Astrocyte (in vitro differentiated cells and primary cell): ENCODE measurements around the gene CSK. TPM values are rescaled to one million over a fixed set of nuclear protein-coding genes. Genes with fewer than 3 reads are reported as not detected.

Source experiments
- DNase-seq: peaks from one replicate; pipeline ENCODE4 v3.0.0-alpha.2; 2010; ENCODE audit warnings: low read depth
- FAIRE-seq: peaks from 2 replicates; lab custom pipeline; 2011; peaks lifted over from hg19 to GRCh38; lab: Jason Lieb, UNC
- H2AFZ ChIP-seq: 2 replicates; pipeline ENCODE4 v1.6.0; 2012; ENCODE audit warnings: low read depth, low read length, inconsistent platforms
- H3K27ac ChIP-seq: 2 replicates; pipeline ENCODE4 v1.5.1; 2011; ENCODE audit warnings: low read depth, low read length, inconsistent platforms
- H3K27me3 ChIP-seq: 2 replicates; pipeline ENCODE4 v1.6.0; 2011; ENCODE audit warnings: low read length, inconsistent platforms; ENCODE audit not compliant: insufficient read depth
- H3K36me3 ChIP-seq: 2 replicates; pipeline ENCODE4 v1.5.1; 2011; ENCODE audit warnings: low read length, inconsistent platforms; ENCODE audit not compliant: insufficient read depth
- H3K4me1 ChIP-seq: 2 replicates; pipeline ENCODE4 v1.5.1; 2011; ENCODE audit warnings: low read length, inconsistent platforms; ENCODE audit not compliant: insufficient read depth
- H3K4me2 ChIP-seq: 2 replicates; pipeline ENCODE4 v1.6.0; 2012; ENCODE audit warnings: low read length, inconsistent platforms
- H3K4me3 ChIP-seq: 2 replicates; pipeline ENCODE4 v1.5.1; 2011; ENCODE audit warnings: low read depth, mild to moderate bottlenecking, low read length, inconsistent platforms; ENCODE audit not compliant: insufficient read depth
- H3K79me2 ChIP-seq: 2 replicates; pipeline ENCODE4 v1.6.0; 2012; ENCODE audit warnings: mild to moderate bottlenecking, low read length, inconsistent platforms; ENCODE audit not compliant: insufficient read depth
- H3K9ac ChIP-seq: 2 replicates; pipeline ENCODE4 v1.6.0; 2012; ENCODE audit warnings: mild to moderate bottlenecking, low read length, inconsistent platforms
- H3K9me3 ChIP-seq: 2 replicates; pipeline ENCODE4 v1.5.1; 2012; ENCODE audit warnings: low read depth, mild to moderate bottlenecking, low read length, inconsistent platforms; ENCODE audit not compliant: insufficient read depth
- H4K20me1 ChIP-seq: 2 replicates; pipeline ENCODE4 v1.6.0; 2012; ENCODE audit warnings: low read length, inconsistent platforms; ENCODE audit not compliant: insufficient read depth
- H3K27ac Mint-ChIP-seq: one replicate; pipeline ENCODE4 v1.8.0; 2021; ENCODE audit warnings: mild to moderate bottlenecking, mixed read lengths; ENCODE audit not compliant: unreplicated experiment
- H3K27me3 Mint-ChIP-seq: one replicate; pipeline ENCODE4 v1.8.0; 2021; ENCODE audit warnings: low read depth, mixed read lengths; ENCODE audit not compliant: unreplicated experiment
- H3K36me3 Mint-ChIP-seq: one replicate; pipeline ENCODE4 v1.8.0; 2021; ENCODE audit warnings: low read depth, mixed read lengths; ENCODE audit not compliant: unreplicated experiment
- H3K4me1 Mint-ChIP-seq: one replicate; pipeline ENCODE4 v1.8.0; 2021; ENCODE audit warnings: low read depth, mixed read lengths; ENCODE audit not compliant: unreplicated experiment
- H3K4me3 Mint-ChIP-seq: one replicate; pipeline ENCODE4 v1.8.0; 2021; ENCODE audit warnings: mild to moderate bottlenecking, moderate library complexity, mixed read lengths; ENCODE audit not compliant: unreplicated experiment
- H3K9me3 Mint-ChIP-seq: one replicate; pipeline ENCODE4 v1.8.0; 2021; ENCODE audit warnings: mild to moderate bottlenecking, mixed read lengths; ENCODE audit not compliant: unreplicated experiment
- EZH2 ChIP-seq: IDR thresholded peaks from 2 replicates; pipeline ENCODE4 v1.6.1; 2012; ENCODE audit warnings: mild to moderate bottlenecking, low read length, inconsistent platforms; ENCODE audit not compliant: insufficient read depth
- total RNA-seq: library from RNA; stranded (reverse); gene quantifications from 2 replicates; pipeline ENCODE4 v1.2.1, GENCODE V29; 2021
- TF ChIP-seq, protein P1 (sequence below): IDR thresholded peaks from 2 replicates; pipeline ENCODE4 v1.5.1; 2011; ENCODE audit warnings: low read depth, mild to moderate bottlenecking, inconsistent platforms, low read length, moderate library complexity; ENCODE audit not compliant: insufficient read depth

The CSK gene
- total RNA-seq, 1 donor from 2014 or later: 49.8 TPM

DNA sequence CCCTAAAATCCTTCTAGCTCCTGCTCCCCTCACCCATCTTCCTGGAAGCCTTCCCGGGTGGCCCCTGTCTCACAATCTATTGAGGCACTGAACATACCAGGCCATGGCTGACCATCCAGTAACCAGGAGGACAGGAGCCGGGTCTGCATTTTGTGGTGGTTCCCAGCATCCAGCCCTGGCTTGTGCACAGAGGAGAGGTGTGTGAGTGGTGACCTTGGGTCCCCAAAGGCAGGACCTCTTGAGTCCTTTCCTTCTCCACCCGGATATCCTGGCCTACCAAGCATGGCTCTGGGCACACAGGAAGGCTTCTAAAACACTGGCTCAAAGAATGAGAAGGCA lies 7.8 kb downstream of the CSK start:
- H3K27ac Mint-ChIP-seq: peak overlapping the region; percentile 26
- TF ChIP-seq, protein P1, sequence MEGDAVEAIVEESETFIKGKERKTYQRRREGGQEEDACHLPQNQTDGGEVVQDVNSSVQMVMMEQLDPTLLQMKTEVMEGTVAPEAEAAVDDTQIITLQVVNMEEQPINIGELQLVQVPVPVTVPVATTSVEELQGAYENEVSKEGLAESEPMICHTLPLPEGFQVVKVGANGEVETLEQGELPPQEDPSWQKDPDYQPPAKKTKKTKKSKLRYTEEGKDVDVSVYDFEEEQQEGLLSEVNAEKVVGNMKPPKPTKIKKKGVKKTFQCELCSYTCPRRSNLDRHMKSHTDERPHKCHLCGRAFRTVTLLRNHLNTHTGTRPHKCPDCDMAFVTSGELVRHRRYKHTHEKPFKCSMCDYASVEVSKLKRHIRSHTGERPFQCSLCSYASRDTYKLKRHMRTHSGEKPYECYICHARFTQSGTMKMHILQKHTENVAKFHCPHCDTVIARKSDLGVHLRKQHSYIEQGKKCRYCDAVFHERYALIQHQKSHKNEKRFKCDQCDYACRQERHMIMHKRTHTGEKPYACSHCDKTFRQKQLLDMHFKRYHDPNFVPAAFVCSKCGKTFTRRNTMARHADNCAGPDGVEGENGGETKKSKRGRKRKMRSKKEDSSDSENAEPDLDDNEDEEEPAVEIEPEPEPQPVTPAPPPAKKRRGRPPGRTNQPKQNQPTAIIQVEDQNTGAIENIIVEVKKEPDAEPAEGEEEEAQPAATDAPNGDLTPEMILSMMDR: no peak
- peak overlapping the region; percentile 85 for H3K27ac ChIP-seq

DNA sequence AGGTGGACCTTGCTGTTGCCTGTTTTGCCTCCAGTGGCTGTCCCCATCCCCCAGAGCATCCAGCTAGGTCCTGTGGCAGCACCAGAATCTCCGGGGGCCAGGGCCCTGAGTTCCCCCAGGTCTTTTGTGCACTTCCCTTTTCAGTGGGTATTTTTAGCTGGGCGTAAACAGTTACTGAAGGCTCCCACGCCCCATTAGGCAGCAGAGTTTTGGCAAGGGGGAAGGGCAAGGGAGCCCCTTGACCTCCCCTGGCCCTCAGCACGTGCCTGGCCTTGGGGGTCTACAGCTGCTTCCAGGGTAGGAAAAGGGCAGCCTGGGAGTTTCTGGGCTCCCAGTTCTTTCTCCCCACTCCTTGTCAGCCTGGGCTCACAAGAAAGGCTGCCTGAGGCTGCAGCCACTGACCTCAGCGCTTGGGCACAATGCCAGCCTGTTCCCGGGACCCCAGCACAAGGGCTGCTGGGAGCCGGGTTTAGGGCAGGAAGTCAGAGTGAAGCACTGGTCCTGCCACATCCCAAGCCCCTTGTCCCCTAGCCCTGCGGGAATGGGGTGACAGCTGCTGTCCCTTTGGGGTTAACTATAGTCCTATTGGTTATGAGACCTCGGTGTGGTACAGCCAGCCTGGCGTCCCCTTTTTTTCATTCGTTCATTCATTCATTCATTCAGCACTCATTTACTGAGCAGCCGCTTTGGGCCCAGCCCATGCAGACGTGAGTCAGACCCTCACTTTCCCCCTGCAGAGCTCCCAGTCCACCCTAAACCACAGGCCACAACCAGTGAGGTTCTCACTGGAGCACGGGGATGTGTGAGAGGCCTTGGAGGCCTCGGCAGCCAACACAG lies 8.4 kb downstream of the CSK start:
- Histone ChIP-seq H3K36me3 (no peaks in the 10 kb centered on the region), H3K27ac (peak overlapping the region; percentile 85), H3K4me1 (peaks cover 69% of the 10 kb centered on the region), H3K4me2 (peak overlapping the region; percentile 71), H3K79me2 (peaks cover 94% of the 10 kb centered on the region), H3K4me3 (no peak overlapping the region), H2AFZ (peak overlapping the region; percentile 32), H3K27me3 (no peaks in the 10 kb centered on the region), H4K20me1 (peaks cover 94% of the 10 kb centered on the region), H3K9ac (peak overlapping the region; percentile 76), H3K9me3 (no peaks in the 10 kb centered on the region)
- H3K36me3 Mint-ChIP-seq: peaks cover 3% of the 10 kb centered on the region
- H3K27ac Mint-ChIP-seq: peak overlapping the region; percentile 77
- H3K4me1 Mint-ChIP-seq: peaks cover 42% of the 10 kb centered on the region
- H3K27me3 Mint-ChIP-seq: no peaks in the 10 kb centered on the region
- H3K4me3 Mint-ChIP-seq: no peak overlapping the region
- DNase-seq (peak; percentile 91), FAIRE-seq (no peak)
- TF ChIP-seq, protein P1: no peak
- TF ChIP-seq EZH2: no peak
- no peaks in the 10 kb centered on the region for H3K9me3 Mint-ChIP-seq

More for the DNA sequence above, 7.8 kb downstream of the CSK start:
- Histone ChIP-seq H3K9ac (peak overlapping the region; percentile 76), H3K4me3 (no peak overlapping the region), H3K79me2 (peaks cover 94% of the 10 kb centered on the region), H3K9me3 (no peaks in the 10 kb centered on the region), H3K4me2 (peak overlapping the region; percentile 71), H3K27me3 (no peaks in the 10 kb centered on the region), H3K4me1 (peaks cover 69% of the 10 kb centered on the region), H4K20me1 (peaks cover 94% of the 10 kb centered on the region), H3K36me3 (no peaks in the 10 kb centered on the region), H2AFZ (no peak overlapping the region)
- peaks cover 3% of the 10 kb centered on the region for H3K36me3 Mint-ChIP-seq
- FAIRE-seq (no peak), DNase-seq (no peak)
- no peaks in the 10 kb centered on the region for H3K27me3 Mint-ChIP-seq
- H3K9me3 Mint-ChIP-seq: no peaks in the 10 kb centered on the region
- H3K4me3 Mint-ChIP-seq: no peak overlapping the region
- peaks cover 39% of the 10 kb centered on the region for H3K4me1 Mint-ChIP-seq

DNA sequence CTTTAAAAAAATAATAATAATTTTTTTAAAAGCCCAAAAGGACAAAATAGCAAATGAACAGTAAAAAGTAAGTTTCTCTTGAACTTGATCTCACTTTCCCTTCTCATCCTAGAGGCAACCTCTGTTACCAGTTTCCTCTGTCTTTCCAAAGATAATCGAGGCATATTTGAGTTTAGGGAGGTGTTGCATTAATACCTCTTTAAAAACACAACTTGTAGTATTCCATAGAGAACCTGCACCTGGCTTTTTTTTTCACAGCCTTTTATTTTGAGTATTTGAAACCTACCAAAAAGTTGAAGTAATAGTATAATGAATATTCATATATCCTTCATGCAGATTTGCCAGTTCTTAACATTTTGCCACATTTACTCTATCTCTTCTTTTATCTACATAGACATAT lies 9.1 kb downstream of the CSK start:
- no peak for DNase-seq
- Mint-ChIP-seq H3K9me3 (no peaks in the 10 kb centered on the region), H3K4me3 (peak overlapping the region; percentile 6), H3K27me3 (no peaks in the 10 kb centered on the region), H3K4me1 (peaks cover 42% of the 10 kb centered on the region), H3K27ac (peak overlapping the region; percentile 44), H3K36me3 (peaks cover 3% of the 10 kb centered on the region)
- TF ChIP-seq EZH2: no peak
- TF ChIP-seq, protein P1: no peak
- Histone ChIP-seq H3K27ac (peak overlapping the region; percentile 85), H4K20me1 (peaks cover 94% of the 10 kb centered on the region), H3K36me3 (no peaks in the 10 kb centered on the region), H3K4me2 (no peak overlapping the region), H3K9ac (peak overlapping the region; percentile 44), H2AFZ (no peak overlapping the region), H3K79me2 (peaks cover 94% of the 10 kb centered on the region), H3K4me3 (no peak overlapping the region), H3K27me3 (no peaks in the 10 kb centered on the region), H3K9me3 (no peaks in the 10 kb centered on the region), H3K4me1 (peaks cover 69% of the 10 kb centered on the region)
- no peak for FAIRE-seq
